GM19035 (cell line): Measurements from ENCODE around the gene RASAL3.
"Not testable (repeated sequence)": the region's sequence is repeated elsewhere in the genome, so short reads cannot be mapped to it uniquely, and the experiment has no call there.

Source experiments
- ATAC-seq: cut with Tn5 transposase; IDR thresholded peaks from one replicate; pipeline ENCODE4 v1.9.1; 2021; ENCODE audit not compliant: unreplicated experiment

Gene RASAL3

GRCh38 chr19:15464394-15465385, at the start of gene RASAL3:
Gene RASAL3, minus strand, starts transcription at chr19:15464544. Its CDS starts 186 bp downstream, at chr19:15464358.
- ATAC-seq, result peak; percentile 41

DNA sequence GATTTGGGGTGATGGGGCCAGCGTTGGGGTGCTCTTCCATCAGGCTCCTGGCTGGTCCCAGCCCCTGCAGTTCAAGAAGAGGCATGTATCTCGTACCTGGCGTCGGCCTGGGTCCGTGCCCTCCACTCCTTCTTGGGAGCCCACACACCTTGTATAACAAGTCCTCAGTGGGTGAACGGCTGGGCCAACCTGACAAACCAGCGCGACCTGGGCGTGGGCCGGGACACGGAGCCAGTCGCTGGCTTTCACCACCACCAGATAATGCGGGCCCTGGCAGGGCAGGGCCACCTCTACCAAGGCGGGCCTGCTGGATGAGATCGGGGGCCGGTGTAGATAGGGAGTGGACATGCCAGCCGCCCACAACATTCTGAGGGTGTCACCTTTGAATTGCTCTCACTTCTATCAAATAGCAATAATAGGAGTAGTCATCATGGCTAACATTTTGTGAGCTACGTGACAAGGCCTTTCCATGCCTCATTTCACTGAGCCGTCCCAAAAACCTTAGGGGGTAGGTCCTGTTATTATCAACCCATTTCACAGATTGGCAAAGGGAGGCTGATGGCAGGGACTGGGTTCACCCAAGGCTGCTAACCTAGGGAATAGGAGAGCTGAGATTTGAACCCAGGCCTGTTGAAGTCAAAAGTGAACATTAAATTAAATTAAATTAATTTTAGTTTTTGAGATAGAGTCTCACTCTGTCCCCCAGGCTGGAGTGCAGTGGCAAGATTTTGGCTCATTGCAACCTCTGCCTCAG, 47.5 kb upstream of the RASAL3 start:
- no peak for ATAC-seq

GRCh38 chr19:15508035-15508710, 43.8 kb upstream of the RASAL3 start, which contains the start of gene CYP4F22:
Gene CYP4F22, plus strand, starts transcription at chr19:15508525. Its CDS starts 16,812 bp downstream, at chr19:15525337.
- no peak for ATAC-seq

GRCh38 chr19:15507068-15508034, 43.0 kb upstream of the RASAL3 start:
- no peak for ATAC-seq

DNA sequence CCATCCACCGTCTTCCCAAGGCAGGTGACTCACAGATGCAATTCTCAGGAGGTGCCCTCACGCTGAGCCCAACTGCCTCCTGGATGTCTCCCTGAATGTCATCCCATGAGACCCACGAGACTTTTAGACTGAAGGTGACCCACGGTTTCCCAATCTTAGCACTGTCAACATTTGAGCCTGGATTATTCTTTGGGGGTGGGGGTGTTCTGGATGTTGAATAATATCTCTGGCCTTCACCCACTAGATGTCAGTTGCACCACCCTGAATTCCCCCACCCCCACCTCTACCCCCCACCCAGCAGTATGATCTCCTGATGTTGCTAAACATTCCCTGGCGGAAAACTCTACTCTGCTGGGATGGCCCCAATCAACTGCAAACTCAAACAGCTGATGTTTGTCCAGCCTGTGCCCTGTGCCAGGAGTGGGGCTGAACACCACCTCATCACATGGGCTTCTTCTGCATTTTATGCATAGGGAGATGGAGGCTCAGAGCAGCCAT, 41.8 kb upstream of the RASAL3 start:
- ATAC-seq, result no peak

DNA sequence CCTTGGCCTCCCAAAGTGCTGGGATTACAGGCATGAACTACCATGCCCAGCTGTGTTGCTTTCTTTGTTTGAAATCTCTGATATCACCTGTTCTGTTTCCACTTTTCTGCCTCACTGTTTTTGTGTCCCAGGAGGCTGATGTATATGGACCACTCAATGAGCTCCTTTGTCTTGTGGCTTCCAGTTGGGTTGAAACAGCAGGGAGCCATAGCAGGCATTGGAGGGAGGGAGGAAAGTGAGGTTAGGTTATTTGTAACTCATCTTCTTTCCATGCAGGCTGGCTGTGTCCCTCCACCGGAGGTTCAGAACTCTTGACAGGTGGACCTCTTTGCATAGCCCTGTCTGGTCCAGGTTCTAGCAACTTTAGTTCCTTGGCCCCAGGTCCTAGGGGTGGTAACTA, 37.9 kb upstream of the RASAL3 start:
- ATAC-seq, result no peak

GRCh38 chr19:15501596-15501995, 37.3 kb upstream of the RASAL3 start:
- ATAC-seq, result no peak

DNA sequence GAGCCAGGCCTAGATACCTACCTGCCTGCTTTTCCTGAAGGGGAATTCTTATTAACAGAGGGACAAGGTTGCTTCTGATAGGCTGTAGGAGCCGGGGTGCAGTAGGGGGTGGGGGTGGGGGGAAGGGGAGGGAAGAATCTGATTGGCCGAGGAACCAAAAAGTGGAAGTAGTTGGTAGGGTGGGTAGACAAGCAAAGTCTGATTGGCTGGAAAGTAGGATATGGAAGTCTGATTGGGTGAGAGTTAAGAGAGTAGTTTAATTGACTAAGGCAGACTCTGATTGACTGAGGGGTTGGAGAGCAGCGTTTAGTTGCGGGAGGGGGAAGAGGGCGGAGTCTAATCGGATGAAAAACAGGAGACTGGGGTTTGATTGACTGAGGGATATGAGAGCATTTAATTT, 34.6 kb upstream of the RASAL3 start:
- no peak for ATAC-seq

DNA sequence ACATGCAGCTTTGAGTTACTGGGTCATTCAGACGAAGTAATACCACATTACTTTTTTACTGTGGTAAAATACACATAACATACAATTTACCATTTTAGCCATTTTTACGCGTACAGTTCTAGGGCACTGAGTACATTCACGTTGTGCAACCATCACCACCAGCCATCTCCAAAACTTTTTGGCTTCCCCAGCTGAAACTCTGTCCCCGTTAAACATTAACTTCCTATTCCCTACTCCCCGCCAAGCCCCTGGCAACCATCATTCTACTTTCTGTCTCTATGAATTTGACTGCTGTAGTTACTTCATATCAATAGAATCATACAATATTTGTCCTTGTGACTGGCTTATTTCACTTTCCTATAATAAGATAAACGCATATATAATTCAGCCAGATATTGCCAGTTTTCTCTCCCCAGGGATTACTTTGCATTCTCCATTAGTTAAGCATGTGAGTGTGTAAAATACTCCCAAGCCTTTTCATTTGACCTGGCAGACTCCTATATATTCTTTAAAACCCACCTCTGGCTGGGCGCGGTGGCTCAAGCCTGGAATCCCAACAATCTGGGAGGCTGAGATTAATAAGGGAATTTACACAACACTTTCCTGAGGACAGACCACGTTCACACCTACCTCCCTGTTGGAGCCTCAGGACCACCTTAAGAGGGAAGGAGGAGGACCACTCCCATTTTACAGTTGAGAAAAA, 34.0 kb upstream of the RASAL3 start:
- no peak for ATAC-seq

GRCh38 chr19:15495151-15495550, 30.8 kb upstream of the RASAL3 start:
- no peak for ATAC-seq

GRCh38 chr19:15488489-15489226, 24.3 kb upstream of the RASAL3 start:
- no peak for ATAC-seq

DNA sequence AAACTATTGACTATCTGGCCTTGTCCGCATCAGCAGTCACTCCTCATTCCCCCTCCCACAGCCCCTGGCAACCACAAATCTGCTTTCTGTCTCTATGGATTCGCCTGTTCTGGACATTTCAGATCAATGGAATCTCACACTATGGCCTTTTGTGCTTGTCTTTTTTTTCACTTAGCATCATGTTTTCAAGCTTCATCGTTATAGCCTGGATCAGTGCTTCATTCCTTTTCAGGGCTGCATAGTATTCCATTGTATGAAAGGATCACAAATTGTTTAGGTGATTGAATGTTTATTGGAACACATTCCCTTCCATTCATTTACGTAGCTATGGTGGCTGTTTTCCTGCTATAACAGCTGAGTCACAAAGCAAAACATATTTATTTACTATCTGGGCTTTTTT, 22.7 kb upstream of the RASAL3 start:
- ATAC-seq, result no peak

DNA sequence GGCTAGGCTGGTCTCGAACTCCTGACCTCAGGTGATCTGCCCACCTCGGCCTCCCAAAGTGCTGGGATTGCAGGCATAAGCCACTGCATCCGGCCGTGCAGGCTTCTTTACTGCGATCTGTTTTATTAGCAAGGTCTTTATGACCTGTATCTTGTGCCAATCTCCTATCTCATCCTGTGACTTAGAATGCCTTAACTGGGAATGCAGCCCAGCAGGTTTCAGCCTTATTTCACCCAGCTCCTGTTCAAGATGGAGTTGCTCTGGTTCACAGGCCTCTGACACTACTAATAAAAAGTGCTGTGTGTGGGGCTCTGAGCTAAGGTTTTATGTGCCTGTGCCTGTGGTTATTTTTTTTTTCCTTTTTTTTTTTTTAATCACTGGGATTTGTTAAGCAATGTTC, 21.4 kb upstream of the RASAL3 start:
- not testable (repeated sequence) for ATAC-seq

DNA sequence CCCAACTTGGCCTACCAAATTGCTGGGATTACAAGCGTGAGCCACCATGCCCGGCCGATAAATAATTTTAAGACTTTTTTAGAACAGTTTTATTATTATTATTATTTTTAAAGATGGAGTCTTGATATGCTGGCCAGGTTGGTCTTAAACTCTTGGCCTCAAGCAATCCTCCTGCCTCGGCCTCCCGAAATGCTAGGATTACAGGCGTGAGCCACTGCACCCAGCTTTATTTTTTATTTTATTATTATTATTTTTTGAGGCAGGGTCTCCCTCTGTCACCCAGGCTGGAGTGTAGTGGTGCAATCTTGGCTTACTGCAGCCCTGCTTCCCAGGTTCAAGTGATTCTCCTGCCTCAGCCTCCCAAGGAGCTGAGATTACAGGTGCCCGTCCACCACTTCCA, 16.7 kb upstream of the RASAL3 start:
- not testable (repeated sequence) for ATAC-seq

- no peak for ATAC-seq
Observed at GRCh38 chr19:15479391-15480345, 15.3 kb upstream of the RASAL3 start, which contains the start of gene PGLYRP2. Gene PGLYRP2, minus strand, starts transcription at chr19:15479501. Its CDS starts 130 bp downstream, at chr19:15479371.

DNA sequence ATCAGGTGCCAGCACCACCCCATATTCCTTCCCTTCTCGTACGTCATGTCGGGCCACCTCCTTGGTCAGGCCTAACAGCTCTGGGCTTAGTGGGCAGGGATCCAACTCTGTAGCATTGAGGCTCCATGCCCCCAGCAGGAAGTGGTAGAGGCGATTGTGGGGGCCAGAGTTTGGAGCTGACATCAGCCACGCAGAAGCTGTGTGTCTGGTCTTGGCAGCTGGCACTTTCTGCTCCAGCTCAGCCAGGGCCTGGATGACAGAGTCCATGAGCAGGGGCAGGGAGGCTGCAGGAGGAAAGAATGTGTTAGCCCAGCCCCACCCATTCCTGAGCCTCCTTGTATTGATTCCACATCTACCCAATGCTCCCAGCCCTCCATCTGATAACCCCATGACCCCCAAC, 12.0 kb upstream of the RASAL3 start:
- no peak for ATAC-seq

DNA sequence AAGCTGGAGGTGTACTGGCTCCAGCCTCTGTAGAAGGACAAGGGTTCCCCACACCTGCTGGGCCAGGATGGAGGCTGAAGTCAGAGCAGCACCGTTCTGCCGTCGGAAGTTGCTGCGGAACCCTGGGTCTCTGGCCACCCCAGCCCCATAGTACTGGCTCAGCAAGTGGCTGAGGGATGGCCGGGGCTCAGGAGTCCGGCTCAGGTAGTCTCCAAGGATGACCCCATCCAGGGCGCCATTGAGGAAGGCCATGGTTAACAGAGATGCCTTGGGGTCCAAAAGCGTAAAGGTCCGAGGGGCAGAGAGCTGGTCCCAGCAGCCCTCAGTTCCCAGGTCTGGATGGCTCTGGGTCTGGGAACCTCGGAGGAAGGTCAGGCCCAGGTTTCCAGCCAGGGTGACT, 11.3 kb upstream of the RASAL3 start:
- no peak for ATAC-seq
